RPMI7951 (cell line): ENCODE data around the gene TOP1. TPM values are rescaled to one million over a fixed set of nuclear protein-coding genes. Genes with fewer than 3 reads are reported as not detected.

Source experiments
- DNase-seq: peaks from one replicate; pipeline ENCODE4 v3.0.0-alpha.2; 2012; ENCODE audit warnings: low read depth
- total RNA-seq: library from RNA; depleted of rRNA; stranded (reverse); fragments of >200 nt; shearing (Covaris generic); gene quantifications from 2 replicates; pipeline ENCODE4 v1.2.3, GENCODE V29; 2014

TOP1 gene
- total RNA-seq, 1 experiment from 2014 or later, result 18.5 TPM

- DNase-seq, result no peak
Measured at GRCh38 chr20:41058674-41059635, 30.3 kb downstream of the TOP1 start.

DNA sequence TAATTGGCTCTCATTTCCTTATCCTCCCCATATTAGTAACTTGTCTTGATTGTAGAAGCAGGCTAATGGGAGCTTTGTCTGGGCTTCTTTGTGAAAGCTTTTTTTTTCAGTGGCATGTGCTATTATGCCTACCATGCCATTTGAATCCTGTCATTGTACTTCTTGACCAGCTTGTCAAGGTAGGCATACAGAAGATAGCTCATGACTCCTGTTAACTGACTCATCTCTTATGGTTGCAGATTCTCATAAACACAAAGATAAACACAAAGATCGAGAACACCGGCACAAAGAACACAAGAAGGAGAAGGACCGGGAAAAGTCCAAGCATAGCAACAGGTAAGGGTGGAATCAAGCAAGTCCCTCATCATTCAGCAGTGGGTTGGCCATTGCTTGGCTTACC is 32.5 kb downstream of the TOP1 start:
- DNase-seq, result no peak

DNA sequence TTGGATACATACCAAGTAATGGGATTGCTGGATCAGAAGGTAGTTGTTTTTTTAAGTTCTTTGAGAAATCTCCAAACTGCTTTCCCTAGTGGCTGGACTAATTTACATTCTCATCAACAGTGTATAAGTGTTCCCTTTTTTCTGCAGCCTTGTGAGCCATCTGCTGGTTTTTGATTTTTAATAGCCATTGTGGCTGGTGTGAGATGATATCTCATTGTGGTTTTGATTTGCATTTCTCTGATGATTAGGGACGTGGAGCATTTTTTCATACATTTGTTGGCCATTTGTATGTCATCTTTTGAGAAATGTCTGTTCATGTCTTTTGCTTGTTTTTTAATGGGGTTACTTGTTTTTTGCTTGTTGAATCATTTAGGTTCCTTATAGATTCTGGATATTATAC is 34.8 kb downstream of the TOP1 start:
- peak; percentile 22 for DNase-seq

GRCh38 chr20:41064377-41064776 is 35.8 kb downstream of the TOP1 start:
- no peak for DNase-seq

DNA sequence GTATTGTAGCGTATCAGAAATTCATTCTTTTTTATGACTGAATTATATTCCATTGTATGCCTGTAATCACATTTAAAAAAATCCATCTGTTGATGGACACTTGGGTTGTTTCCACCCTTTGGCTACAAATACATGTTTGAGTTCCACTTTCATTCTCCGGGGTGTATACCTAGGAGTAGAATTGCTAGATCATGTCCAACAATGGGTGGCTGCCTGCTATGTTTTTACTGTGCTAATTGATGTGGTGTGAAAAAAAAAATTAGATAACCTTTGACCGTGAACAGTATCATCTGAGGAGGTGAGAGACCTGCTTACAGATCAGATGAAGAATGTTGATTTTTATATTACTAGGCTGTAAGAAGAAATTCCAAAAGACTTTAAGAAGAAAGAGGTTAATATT is 37.1 kb downstream of the TOP1 start:
- DNase-seq, result no peak

- no peak for DNase-seq
Measured at GRCh38 chr20:41068806-41069205, 40.2 kb downstream of the TOP1 start.

- peak; percentile 93 for DNase-seq
Measured at GRCh38 chr20:41072190-41072863, 43.7 kb downstream of the TOP1 start.

DNA sequence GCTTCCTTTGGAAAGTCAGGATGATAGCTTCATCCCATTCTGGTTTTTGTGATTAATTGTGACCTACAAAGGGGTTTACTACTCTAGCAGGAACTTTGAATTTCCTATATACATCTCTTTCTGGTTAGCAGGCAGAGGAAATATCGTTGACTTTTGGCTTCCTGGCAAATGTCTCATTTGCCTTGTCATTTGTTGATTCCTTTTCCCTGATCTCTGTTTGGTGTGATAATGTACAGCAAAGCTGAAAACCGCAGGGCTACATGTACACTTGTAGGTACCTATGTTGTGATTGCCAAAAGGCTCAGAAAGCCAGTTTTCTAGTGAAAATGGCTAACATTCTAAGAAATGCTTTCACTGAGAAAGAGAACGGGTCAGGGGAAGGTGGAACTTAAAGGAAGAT is 44.3 kb downstream of the TOP1 start:
- DNase-seq, result no peak

- DNase-seq, result no peak
Measured at GRCh38 chr20:41074441-41074840, 45.8 kb downstream of the TOP1 start.

DNA sequence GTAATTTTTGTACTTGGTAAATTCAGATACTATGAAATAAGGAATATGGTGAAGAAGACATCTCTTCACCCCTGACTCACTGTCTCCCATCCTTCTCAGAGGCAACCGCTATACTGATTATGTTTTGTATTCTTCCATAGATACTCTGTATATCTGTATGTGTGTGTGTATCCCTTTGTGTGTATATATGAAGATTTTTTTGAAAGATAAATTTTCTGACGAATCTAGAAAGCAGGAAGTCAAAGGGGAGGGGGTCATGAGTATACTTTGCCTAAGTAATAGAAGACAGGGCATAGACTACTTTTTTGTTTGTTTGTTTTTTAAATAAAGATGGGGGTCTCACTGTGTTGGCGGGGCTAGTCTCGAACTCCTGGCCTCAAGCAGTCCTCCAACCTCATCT is 48.2 kb downstream of the TOP1 start:
- no peak for DNase-seq

- DNase-seq, result peak; percentile 81
Measured at GRCh38 chr20:41078329-41078728, 49.7 kb downstream of the TOP1 start.

DNA sequence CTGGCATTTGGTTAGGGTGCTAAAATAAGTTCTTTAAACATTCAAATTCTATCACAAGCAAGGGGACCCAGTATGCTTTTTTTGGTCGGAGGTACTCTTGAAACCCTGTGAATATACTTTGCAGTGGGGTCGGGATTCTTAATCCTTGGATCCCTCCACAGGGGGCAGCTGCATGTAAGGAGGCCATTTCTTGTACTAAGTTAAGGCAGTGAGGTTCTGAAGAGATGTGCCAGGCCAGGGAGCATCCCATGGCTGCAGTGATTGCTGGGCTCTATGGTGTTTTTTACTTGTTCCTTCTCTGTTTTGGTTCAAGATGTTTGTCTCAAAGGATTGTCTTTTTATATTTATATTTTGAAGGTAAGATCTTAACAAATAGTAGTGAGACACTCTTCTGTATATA is 50.4 kb downstream of the TOP1 start:
- DNase-seq, result no peak

GRCh38 chr20:41080866-41081265 is 52.2 kb downstream of the TOP1 start:
- no peak for DNase-seq

DNA sequence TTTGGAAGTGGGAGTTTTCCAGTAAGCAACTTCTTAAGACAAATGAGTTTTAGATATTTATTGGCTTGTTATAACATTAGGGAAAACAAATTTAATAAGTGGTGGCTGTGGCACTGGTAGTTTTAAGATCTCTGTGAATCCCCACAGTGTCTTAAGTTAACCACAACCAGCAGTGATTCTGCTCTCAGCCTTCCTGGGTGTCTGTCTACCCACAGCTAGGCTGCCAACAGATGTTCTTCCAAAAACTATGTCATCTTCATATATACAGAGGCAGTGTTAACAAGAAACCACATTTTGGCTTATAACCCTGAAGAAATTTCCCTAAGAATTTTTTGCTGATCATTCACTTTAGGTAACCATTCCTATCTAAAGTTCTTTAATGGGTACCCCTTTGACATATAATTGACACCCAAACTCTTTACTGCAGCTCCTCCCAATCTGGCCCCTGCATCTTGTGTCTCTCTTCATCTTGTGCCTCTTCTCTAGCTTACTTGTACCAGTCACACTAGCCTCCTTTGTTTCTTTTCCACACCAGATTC is 52.7 kb downstream of the TOP1 start:
- peak; percentile 23 for DNase-seq

DNA sequence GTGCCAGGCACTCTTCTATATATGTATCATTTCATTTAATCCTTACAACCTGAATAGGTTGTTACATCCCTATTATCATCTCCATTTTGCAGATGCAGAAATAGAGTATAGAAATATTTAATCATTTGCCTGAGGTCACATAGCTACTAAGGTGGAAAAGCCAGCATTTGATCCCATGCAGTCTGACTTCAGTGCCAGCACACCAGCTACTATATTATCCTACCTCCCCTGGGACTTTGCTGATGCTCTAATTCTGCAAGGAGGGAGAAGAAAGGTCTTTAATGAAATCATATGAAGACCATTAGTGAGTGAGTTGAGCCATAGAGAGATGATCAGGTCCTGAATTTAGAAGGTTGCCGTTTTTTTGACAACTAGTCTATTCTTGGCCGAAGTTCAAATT is 53.7 kb downstream of the TOP1 start:
- no peak for DNase-seq

- no peak for DNase-seq
Measured at GRCh38 chr20:41085606-41086005, 57.0 kb downstream of the TOP1 start.

DNA sequence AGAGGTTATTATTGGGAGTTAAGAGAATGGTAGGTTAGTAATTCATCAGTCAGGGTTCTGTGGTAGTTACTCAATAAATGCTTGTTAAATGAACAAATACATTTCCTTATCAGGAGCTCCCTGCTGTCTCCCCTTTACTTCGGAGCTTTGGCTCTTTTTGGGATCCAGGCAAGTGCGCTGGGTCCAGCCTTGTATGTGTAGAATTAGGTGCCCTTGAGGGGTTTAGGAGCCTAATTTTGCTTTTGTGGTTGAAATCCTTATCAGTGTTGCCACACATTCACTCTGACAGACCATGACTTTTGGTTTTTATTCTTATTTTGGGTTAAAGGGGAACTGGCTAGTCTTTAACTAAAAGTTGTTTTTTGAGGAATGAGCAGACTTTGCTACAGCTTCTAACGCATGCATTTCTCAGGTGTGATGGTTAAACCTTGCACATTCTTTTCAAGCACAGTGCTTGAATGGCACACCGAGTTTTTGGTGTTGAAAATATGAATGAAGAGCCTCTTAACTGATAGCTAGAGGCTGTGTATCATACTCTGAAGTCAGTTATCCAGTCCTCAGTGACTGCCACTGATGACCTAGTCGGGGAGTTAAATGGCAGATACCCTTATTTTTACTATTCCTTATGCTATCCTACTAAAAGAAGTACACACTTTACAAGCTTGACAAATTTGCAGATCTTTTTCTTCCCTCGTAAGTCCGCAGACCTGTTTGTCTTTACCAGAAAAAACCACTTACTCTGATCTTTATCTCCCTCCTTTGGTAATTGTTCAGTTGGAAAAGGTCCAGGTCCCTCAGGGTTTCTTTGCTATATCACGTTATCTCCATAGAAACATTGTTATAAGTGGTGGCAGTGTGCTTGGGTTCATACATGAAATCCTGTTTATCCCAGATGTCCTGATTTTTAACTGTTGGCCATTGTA is 58.0 kb downstream of the TOP1 start:
- DNase-seq, result peak; percentile 79

DNA sequence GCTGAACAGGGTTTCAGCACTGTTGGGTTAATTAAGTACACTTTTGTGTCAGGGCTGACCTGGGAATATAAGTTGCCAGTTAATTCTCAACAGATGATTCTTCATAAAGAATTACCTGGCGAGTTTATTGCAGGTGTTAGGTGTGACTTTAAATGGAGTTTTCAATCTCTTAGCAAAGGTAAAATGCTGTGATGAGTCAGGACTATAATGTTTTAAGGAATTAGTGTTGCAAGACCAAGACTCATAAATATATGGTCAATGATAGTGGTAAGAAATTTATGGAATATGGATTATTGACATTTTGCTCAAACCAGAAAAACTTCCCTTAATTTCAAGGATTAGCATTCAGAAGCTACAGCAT is 58.7 kb downstream of the TOP1 start:
- DNase-seq, result no peak

DNA sequence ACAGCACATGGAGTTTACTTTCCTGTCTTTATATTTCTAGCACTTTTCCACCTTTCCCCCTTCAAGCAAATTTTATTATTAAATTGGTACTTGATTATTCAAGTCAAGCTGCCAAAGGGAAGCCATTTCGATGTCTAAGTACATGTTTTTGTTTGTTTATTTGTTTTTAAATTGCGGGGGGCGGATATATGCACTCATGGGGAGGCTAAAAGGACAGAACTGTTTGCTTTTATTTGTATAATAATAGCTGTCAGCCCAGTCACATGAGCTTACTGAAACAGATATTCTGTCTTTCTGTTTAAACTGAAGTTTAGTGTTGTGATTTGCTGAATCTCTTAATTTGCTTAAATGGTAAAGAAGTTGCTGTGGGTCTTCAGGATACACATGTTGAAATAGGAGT is 59.2 kb downstream of the TOP1 start:
- DNase-seq, result no peak

GRCh38 chr20:41089555-41089954 is 60.9 kb downstream of the TOP1 start:
- DNase-seq, result no peak

DNA sequence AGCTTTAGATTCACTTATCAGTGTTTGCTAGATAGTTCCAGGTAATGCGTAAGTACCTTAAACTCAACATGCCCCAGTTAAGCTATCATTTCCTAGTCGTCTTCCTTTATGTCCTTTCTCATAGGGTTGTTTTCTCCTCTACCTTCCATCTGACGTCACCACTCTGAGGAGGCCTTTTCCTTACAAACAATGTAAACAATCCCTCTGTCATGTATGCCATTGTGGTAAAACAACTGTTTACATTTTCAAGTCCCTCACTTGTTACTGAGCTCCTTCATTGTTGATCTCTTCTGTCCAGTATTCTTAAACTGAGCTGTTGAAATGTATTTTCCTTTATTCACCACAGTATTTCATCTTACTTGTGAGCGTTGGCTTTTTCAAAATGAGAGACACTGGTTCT is 63.3 kb downstream of the TOP1 start:
- no peak for DNase-seq
